Caco-2 (cell line): ENCODE data around the gene PLXDC2. TPM values are rescaled to one million over a fixed set of nuclear protein-coding genes. Genes with fewer than 3 reads are reported as not detected.

Source experiments
- BruUV-seq: library from RNA; stranded (reverse); fragments of 400-500 nt; replicated peaks from 2 replicates; lab custom pipeline; 2021; lab: Mats Ljungman, UMichigan
- CTCF ChIA-PET: fragments of 300-600 bp; sonication (Branson Sonifier 250); formaldehyde crosslinking; loops from one replicate; lab custom pipeline; 2022; ENCODE audit warnings: antibody characterized with exemption; lab: Charles Lee
- POLR2A ChIA-PET: fragments of 300-600 bp; sonication (Branson Sonifier 250); formaldehyde crosslinking; loops from one replicate; lab custom pipeline; 2022; ENCODE audit warnings: antibody characterized with exemption; lab: Charles Lee
- DNase-seq, 2 experiments: peaks; one replicate each; pipeline versions ENCODE4 v3.0.0 to v3.0.0-alpha.2; 2020 to 2022
- H3K27me3 ChIP-seq: replicated peaks from 2 replicates; pipeline ENCODE4 v1.6.0; 2011; ENCODE audit warnings: low read length; ENCODE audit not compliant: control insufficient read depth, insufficient read depth
- H3K36me3 ChIP-seq: 2 replicates; pipeline ENCODE4 v1.5.1; 2011; ENCODE audit warnings: low read length; ENCODE audit not compliant: control insufficient read depth, insufficient read depth
- H3K4me1 ChIP-seq: fragments of 250-450 bp; sonication (Bioruptor Pico); 2 replicates; pipeline ENCODE4 v1.5.1; 2020; ENCODE audit warnings: mild to moderate bottlenecking
- H3K4me3 ChIP-seq: 2 replicates; pipeline ENCODE4 v1.5.1; 2011; ENCODE audit warnings: low read depth, mild to moderate bottlenecking, control low read depth, low read length
- H3K9me3 ChIP-seq: fragments of 250-450 bp; sonication (Bioruptor Pico); 2 replicates; pipeline ENCODE4 v1.5.1; 2020; ENCODE audit warnings: mild to moderate bottlenecking, moderate library complexity
- H3K27ac Mint-ChIP-seq: one replicate; pipeline ENCODE4 v1.8.0; 2022; ENCODE audit warnings: mixed read lengths; ENCODE audit not compliant: unreplicated experiment
- H3K27me3 Mint-ChIP-seq: one replicate; pipeline ENCODE4 v1.8.0; 2022; ENCODE audit warnings: mixed read lengths; ENCODE audit not compliant: insufficient read depth, unreplicated experiment
- H3K36me3 Mint-ChIP-seq: one replicate; pipeline ENCODE4 v1.8.0; 2022; ENCODE audit warnings: mild to moderate bottlenecking, mixed read lengths; ENCODE audit not compliant: insufficient read depth, unreplicated experiment
- H3K4me1 Mint-ChIP-seq: one replicate; pipeline ENCODE4 v1.8.0; 2022; ENCODE audit warnings: low read depth, mixed read lengths; ENCODE audit not compliant: unreplicated experiment
- H3K4me3 Mint-ChIP-seq: one replicate; pipeline ENCODE4 v1.8.0; 2022; ENCODE audit warnings: mild to moderate bottlenecking, moderate library complexity, mixed read lengths; ENCODE audit not compliant: unreplicated experiment
- H3K9me3 Mint-ChIP-seq: one replicate; pipeline ENCODE4 v1.8.0; 2022; ENCODE audit warnings: mixed read lengths; ENCODE audit not compliant: unreplicated experiment
- intact Hi-C: fragments of 100-400 bp; cut with micrococcal nuclease; formaldehyde crosslinking; loops from one replicate; pipeline ENCODE4 v1.10.0; 2022; ENCODE audit not compliant: unreplicated experiment
- total RNA-seq: library from RNA; stranded (reverse); gene quantifications from 2 replicates; pipeline ENCODE4 v1.2.3, GENCODE V29; 2022
- TF ChIP-seq, protein P1 (sequence below), 2 experiments: fragments of 200-600 bp in 1 of 2; IDR thresholded peaks; 1 replicate in 1 of 2; 2 replicates in 1 of 2; pipeline versions ENCODE4 v1.5.1 to v1.8.0; 2011 to 2022; ENCODE audit warnings: antibody characterized with exemption in 1 of 2, control low read depth in 1 of 2, inconsistent platforms in 1 of 2, low read depth in 1 of 2, low read length in 1 of 2, mild to moderate bottlenecking in 1 of 2, moderate library complexity in 1 of 2; ENCODE audit not compliant: insufficient read depth in 1 of 2, severe bottlenecking in 1 of 2, unreplicated experiment in 1 of 2

PLXDC2 gene
- total RNA-seq, 1 experiment from 2014 or later: 0.54 TPM

DNA sequence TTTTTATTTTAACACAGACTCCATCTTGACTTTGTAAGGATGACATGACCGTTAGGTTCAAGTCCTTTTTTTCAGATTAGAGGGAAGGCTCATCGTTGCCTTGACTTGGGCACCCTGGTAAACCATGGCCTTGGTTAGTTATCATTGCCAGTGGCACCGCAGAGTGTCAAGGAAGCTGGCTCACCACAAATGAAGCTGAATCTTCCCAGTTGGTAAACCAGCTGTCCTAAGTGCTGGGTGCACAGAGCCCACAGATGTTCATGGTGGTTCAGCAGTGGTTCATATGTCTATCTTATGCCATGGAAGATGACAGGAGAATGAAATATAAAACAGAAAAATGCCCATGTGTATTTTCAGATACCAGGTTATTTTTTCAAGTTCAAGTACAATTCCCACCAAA, 273.6 kb downstream of the PLXDC2 start:
- no TSS peak for BruUV-seq
- Mint-ChIP-seq H3K27ac (no peak overlapping the region), H3K36me3 (no peaks in the 10 kb centered on the region), H3K27me3 (no peaks in the 10 kb centered on the region), H3K9me3 (no peaks in the 10 kb centered on the region), H3K4me1 (no peaks in the 10 kb centered on the region), H3K4me3 (no peak overlapping the region)
- intact Hi-C loops: no loop called here
- CTCF ChIA-PET: no interaction called here
- POLR2A ChIA-PET: no interaction called here
- no peaks in the 10 kb centered on the region for H3K4me1 ChIP-seq
- no peaks in the 10 kb centered on the region for H3K27me3 ChIP-seq
- no peak for DNase-seq
- H3K4me3 ChIP-seq: no peak overlapping the region
- H3K36me3 ChIP-seq: no peaks in the 10 kb centered on the region
- no peaks in the 10 kb centered on the region for H3K9me3 ChIP-seq
- TF ChIP-seq, protein P1, sequence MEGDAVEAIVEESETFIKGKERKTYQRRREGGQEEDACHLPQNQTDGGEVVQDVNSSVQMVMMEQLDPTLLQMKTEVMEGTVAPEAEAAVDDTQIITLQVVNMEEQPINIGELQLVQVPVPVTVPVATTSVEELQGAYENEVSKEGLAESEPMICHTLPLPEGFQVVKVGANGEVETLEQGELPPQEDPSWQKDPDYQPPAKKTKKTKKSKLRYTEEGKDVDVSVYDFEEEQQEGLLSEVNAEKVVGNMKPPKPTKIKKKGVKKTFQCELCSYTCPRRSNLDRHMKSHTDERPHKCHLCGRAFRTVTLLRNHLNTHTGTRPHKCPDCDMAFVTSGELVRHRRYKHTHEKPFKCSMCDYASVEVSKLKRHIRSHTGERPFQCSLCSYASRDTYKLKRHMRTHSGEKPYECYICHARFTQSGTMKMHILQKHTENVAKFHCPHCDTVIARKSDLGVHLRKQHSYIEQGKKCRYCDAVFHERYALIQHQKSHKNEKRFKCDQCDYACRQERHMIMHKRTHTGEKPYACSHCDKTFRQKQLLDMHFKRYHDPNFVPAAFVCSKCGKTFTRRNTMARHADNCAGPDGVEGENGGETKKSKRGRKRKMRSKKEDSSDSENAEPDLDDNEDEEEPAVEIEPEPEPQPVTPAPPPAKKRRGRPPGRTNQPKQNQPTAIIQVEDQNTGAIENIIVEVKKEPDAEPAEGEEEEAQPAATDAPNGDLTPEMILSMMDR (IDR thresholded peaks at IDR 0.05; ENCODE audit: insufficient read depth in 1 of 2, low read depth in 1 of 2, low read length in 1 of 2, severe bottlenecking in 1 of 2, unreplicated experiment in 1 of 2): no peak

DNA sequence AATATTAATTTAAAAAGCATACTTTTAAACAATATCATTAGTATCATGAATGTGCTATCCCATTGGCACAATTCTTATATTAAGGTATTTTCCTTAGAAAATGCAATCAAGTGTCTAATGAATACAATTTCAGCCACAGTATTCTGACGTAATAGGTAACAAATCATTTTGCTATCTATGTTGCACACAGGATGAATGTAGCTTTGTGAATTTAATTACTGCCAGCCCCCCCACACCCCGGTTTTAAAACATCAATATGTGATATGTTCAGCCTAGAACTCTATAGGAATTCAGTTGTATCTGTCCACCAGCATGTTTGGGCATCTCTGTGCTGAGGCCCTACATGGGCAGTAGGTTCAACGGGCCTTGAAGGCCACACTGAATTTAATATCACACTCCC, 274.6 kb downstream of the PLXDC2 start:
- intact Hi-C loops: no loop called here
- POLR2A ChIA-PET: no interaction called here
- CTCF ChIA-PET: no interaction called here

DNA sequence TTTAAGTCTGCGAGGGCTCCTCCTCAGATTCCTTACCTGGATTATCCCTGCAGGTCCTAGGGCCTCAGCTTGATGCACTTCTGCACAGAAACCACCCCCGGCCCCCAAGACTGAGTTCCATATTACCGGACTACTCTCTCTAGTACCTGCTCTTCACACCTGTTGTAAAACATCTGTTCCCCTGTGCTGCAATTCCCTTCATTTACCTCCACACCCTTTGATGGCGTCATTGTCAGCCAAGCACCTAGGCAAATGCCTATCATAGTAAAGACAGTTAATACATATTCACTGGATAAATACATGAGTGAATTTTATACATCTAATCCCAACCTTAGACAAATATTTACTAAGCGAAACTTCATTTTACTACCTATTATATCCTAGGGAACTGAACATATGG, 275.5 kb downstream of the PLXDC2 start:
- H3K4me3 ChIP-seq: no peak overlapping the region
- H3K4me1 ChIP-seq: no peaks in the 10 kb centered on the region
- intact Hi-C loops: no loop called here
- H3K9me3 Mint-ChIP-seq: no peaks in the 10 kb centered on the region
- no peaks in the 10 kb centered on the region for H3K27me3 ChIP-seq
- H3K27me3 Mint-ChIP-seq: no peaks in the 10 kb centered on the region
- no TSS peak for BruUV-seq
- POLR2A ChIA-PET: no interaction called here
- CTCF ChIA-PET: no interaction called here
- no peaks in the 10 kb centered on the region for H3K4me1 Mint-ChIP-seq
- TF ChIP-seq, protein P1 (IDR thresholded peaks at IDR 0.05; ENCODE audit: insufficient read depth in 1 of 2, low read depth in 1 of 2, low read length in 1 of 2, severe bottlenecking in 1 of 2, unreplicated experiment in 1 of 2): no peak
- H3K9me3 ChIP-seq: no peaks in the 10 kb centered on the region
- no peaks in the 10 kb centered on the region for H3K36me3 Mint-ChIP-seq
- H3K4me3 Mint-ChIP-seq: no peak overlapping the region
- H3K27ac Mint-ChIP-seq: no peak overlapping the region
- no peak for DNase-seq
- H3K36me3 ChIP-seq: no peaks in the 10 kb centered on the region

More for the DNA sequence above, 274.6 kb downstream of the PLXDC2 start:
- no peak overlapping the region for H3K4me3 Mint-ChIP-seq
- Histone ChIP-seq H3K36me3 (no peaks in the 10 kb centered on the region), H3K27me3 (no peaks in the 10 kb centered on the region), H3K4me1 (no peaks in the 10 kb centered on the region), H3K4me3 (no peak overlapping the region), H3K9me3 (no peaks in the 10 kb centered on the region)
- TF ChIP-seq, protein P1 (IDR thresholded peaks at IDR 0.05; ENCODE audit: insufficient read depth in 1 of 2, low read depth in 1 of 2, low read length in 1 of 2, severe bottlenecking in 1 of 2, unreplicated experiment in 1 of 2): no peak
- no peaks in the 10 kb centered on the region for H3K4me1 Mint-ChIP-seq
- no peak overlapping the region for H3K27ac Mint-ChIP-seq
- H3K9me3 Mint-ChIP-seq: no peaks in the 10 kb centered on the region
- H3K27me3 Mint-ChIP-seq: no peaks in the 10 kb centered on the region
- DNase-seq: no peak
- BruUV-seq: no TSS peak
- no peaks in the 10 kb centered on the region for H3K36me3 Mint-ChIP-seq
